ENCODE measurements around the gene RABEP1. TPM values are rescaled to one million over a fixed set of nuclear protein-coding genes. Genes with fewer than 3 reads are reported as not detected.

Gene RABEP1
- total RNA-seq, 2 donors from 2014 or later, result 36.4 to 47.0 TPM

- ATAC-seq (ENCODE audit: insufficient number of reproducible peaks, low FRiP score, low read depth), result no peak
These were observed 9.8 kb upstream of the RABEP1 start for GRCh38 chr17:5272322-5272721.

GRCh38 chr17:5282642-5283217 is 646 bp downstream of the RABEP1 start:
- ATAC-seq (ENCODE audit: insufficient number of reproducible peaks, low FRiP score, low read depth), result no peak
- H3K27me3 ChIP-seq (replicated peaks; ENCODE audit: insufficient read depth), result no peaks in the 10 kb centered on the region
- no peak for TF ChIP-seq CTCF (IDR thresholded peaks at IDR 0.05)

More at GRCh38 chr17:5272322-5272721, 9.8 kb upstream of the RABEP1 start:
- no peaks in the 10 kb centered on the region for H3K27me3 ChIP-seq (replicated peaks; ENCODE audit: insufficient read depth)
- H3K9me3 ChIP-seq, result no peaks in the 10 kb centered on the region
- H3K27ac ChIP-seq, result no peak overlapping the region
- no peaks in the 10 kb centered on the region for H3K36me3 ChIP-seq
- DNase-seq (ENCODE audit: low spot score), result no peak
- H3K4me3 ChIP-seq, result no peak overlapping the region
- no peak for TF ChIP-seq CTCF (IDR thresholded peaks at IDR 0.05)
- H3K4me1 ChIP-seq (ENCODE audit: control insufficient read depth in 1 of 2, low read depth in 2 of 2), result no peaks in the 10 kb centered on the region

DNA sequence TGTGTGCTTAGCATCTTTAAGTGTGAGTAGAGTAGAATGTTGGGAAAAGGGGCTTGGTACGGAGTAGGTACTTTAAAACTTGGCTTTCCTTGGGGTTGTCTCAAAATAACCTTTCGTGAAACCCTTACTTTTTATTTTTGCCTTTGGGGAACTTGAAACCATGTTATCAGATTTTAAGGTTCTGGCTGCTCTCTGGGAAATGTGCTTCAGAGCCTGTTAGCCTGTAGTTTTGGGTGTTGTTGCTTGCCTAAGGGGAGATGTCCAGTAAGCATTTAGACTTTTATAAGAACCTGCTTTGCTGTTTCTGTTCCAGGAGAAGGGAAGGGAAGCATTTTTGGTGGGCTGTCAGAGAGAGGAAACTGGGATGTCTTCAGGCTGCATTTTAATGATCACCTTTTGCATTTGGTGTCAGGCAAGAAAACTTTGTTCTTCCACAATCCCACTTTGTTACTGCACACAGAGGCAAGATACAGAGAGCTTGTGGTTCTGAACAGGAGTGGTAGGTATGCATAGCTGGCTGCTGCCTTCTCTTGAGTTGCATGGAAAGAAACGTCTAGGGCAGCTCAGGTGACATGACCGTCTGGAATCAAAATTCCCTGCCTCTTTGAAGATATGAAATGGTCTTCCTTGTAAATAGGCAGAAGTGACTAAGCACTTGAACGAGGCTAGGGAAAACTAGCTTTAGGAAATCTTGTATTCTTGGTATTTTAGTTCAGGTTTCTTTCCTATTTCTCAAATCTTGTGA is 1.7 kb downstream of the RABEP1 start:
- TF ChIP-seq CTCF (IDR thresholded peaks at IDR 0.05), result no peak
- H3K4me3 ChIP-seq, result peak overlapping the region; percentile 93
- DNase-seq (ENCODE audit: low spot score), result no peak
- no peaks in the 10 kb centered on the region for H3K27me3 ChIP-seq (replicated peaks; ENCODE audit: insufficient read depth)
- peaks cover 23 to 25% of the 10 kb centered on the region in 2 donors for H3K4me1 ChIP-seq (ENCODE audit: control insufficient read depth in 1 of 2, low read depth in 2 of 2)
- H3K27ac ChIP-seq, result no peak overlapping the region
- no peaks in the 10 kb centered on the region for H3K36me3 ChIP-seq
- ATAC-seq (ENCODE audit: insufficient number of reproducible peaks, low FRiP score, low read depth), result no peak
- H3K9me3 ChIP-seq, result no peaks in the 10 kb centered on the region

More at GRCh38 chr17:5282642-5283217, 646 bp downstream of the RABEP1 start:
- DNase-seq (ENCODE audit: low spot score), result no peak
- Histone ChIP-seq H3K27ac (peak overlapping the region in 1 of 2 donors; percentile 89), H3K4me3 (peak overlapping the region; percentile 93), H3K4me1 (ENCODE audit: control insufficient read depth in 1 of 2, low read depth in 2 of 2) (peaks cover 23 to 25% of the 10 kb centered on the region in 2 donors), H3K9me3 (no peaks in the 10 kb centered on the region), H3K36me3 (no peaks in the 10 kb centered on the region)

- Histone ChIP-seq H3K4me1 (ENCODE audit: control insufficient read depth in 1 of 2, low read depth in 2 of 2) (peaks cover 23 to 25% of the 10 kb centered on the region in 2 donors), H3K27ac (no peak overlapping the region)
- no peak for TF ChIP-seq CTCF (IDR thresholded peaks at IDR 0.05)
These were observed 2.6 kb downstream of the RABEP1 start for GRCh38 chr17:5284681-5285080.

GRCh38 chr17:5286846-5287245 is 4.8 kb downstream of the RABEP1 start:
- Histone ChIP-seq H3K27me3 (replicated peaks; ENCODE audit: insufficient read depth) (no peaks in the 10 kb centered on the region), H3K9me3 (no peaks in the 10 kb centered on the region), H3K36me3 (no peaks in the 10 kb centered on the region), H3K27ac (no peak overlapping the region), H3K4me3 (no peak overlapping the region), H3K4me1 (ENCODE audit: control insufficient read depth in 1 of 2, low read depth in 2 of 2) (peaks cover 23 to 25% of the 10 kb centered on the region in 2 donors)
- ATAC-seq (ENCODE audit: insufficient number of reproducible peaks, low FRiP score, low read depth) (no peak), DNase-seq (ENCODE audit: low spot score) (no peak)
- no peak for TF ChIP-seq CTCF (IDR thresholded peaks at IDR 0.05)

More at GRCh38 chr17:5284681-5285080, 2.6 kb downstream of the RABEP1 start:
- ATAC-seq (ENCODE audit: insufficient number of reproducible peaks, low FRiP score, low read depth) (no peak), DNase-seq (ENCODE audit: low spot score) (no peak)
- Histone ChIP-seq H3K4me3 (no peak overlapping the region), H3K27me3 (replicated peaks; ENCODE audit: insufficient read depth) (no peaks in the 10 kb centered on the region), H3K9me3 (no peaks in the 10 kb centered on the region), H3K36me3 (no peaks in the 10 kb centered on the region)
